ENCODE results near the gene NRCAM.
"Not testable (repeated sequence)": the region's sequence is repeated elsewhere in the genome, so short reads cannot be mapped to it uniquely, and the experiment has no call there.

NRCAM gene

DNA sequence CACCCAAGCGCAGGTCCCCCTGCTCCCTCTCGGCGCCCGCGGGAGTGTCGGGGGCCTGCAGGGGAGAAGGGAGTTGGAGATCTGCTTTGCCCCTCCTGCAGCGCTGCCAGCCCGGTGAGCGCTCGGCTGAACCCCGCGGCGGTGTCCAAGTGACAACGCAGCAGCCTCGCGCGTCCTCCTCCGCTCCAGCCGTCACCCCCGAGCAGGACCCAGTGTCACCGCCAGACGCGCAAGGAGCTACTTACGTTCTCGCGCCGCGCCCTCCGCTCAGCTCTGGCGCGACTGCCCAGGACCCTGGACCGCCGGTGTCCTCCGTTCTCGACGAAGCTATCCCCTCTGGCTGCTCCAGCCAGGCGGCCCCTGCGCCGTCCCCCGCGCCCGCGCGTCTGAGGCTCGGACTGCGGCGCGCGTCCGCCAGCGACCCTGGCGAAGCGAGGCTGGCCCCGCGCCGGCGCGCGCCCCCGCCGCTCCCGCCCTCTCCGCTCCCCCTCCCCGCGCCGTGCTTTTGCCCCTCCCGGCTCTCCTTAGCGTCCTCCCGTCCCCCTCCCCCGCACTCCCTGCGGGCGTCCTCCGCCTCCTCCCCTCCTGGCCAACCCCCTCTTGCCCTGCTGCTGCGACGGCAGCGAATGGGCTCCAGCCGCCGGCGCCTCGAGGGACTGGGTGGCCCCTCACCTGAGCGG, at the start of gene NRCAM:
Gene NRCAM (minus strand): TSS at position 439 of the 680 bp plus-strand sequence. CDS start 216,372 bp downstream, outside the sequence.
- Histone ChIP-seq H3K4me3 (ENCODE audit: low read depth, low read length) (peak within 1 kb of the TSS; percentile 80), H3K4me1 (ENCODE audit: control insufficient read depth, insufficient read depth, low read length, unreplicated experiment) (peaks cover 26% of the 10 kb centered on the region), H3K27me3 (ENCODE audit: insufficient read depth, low read length) (peaks cover 6% of the 10 kb centered on the region), H3K36me3 (ENCODE audit: insufficient read depth, low read length) (no peaks in the 10 kb centered on the region), H3K27ac (ENCODE audit: low read depth, low read length) (no peak within 1 kb of the TSS), H3K79me2 (ENCODE audit: control insufficient read depth, insufficient read depth, low read length, unreplicated experiment) (peaks cover 15% of the 10 kb centered on the region), H2AFZ (ENCODE audit: low read length, unreplicated experiment) (peak within 1 kb of the TSS; percentile 57)

DNA sequence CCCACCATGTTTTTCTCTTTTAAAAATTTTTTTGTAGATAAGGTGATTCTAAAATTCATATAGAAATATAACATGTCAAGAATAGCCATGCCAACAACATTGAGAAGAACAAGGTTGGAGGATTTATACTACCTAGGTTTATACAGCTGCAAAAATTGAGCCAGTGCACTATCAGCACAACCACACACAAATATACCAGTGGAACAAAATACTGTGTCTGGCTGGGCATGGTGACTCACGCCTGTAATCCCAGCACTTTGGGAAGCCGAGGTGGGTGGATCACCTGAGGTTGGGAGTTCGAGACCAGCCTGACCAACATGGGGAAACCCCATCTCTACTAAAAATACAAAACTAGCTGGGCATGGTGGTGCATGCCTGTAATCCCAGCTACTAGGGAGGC, 48.3 kb upstream of the NRCAM start:
- not testable (repeated sequence) for H3K79me2 ChIP-seq (ENCODE audit: control insufficient read depth, insufficient read depth, low read length, unreplicated experiment); H3K4me1 ChIP-seq (ENCODE audit: control insufficient read depth, insufficient read depth, low read length, unreplicated experiment); H2AFZ ChIP-seq (ENCODE audit: low read length, unreplicated experiment); H3K4me3 ChIP-seq (ENCODE audit: low read depth, low read length); H3K27me3 ChIP-seq (ENCODE audit: insufficient read depth, low read length); H3K27ac ChIP-seq (ENCODE audit: low read depth, low read length)
- peaks cover 11% of the 10 kb centered on the region; the same call in 1 of the 2 replicates for H3K36me3 ChIP-seq (ENCODE audit: insufficient read depth, low read length)

DNA sequence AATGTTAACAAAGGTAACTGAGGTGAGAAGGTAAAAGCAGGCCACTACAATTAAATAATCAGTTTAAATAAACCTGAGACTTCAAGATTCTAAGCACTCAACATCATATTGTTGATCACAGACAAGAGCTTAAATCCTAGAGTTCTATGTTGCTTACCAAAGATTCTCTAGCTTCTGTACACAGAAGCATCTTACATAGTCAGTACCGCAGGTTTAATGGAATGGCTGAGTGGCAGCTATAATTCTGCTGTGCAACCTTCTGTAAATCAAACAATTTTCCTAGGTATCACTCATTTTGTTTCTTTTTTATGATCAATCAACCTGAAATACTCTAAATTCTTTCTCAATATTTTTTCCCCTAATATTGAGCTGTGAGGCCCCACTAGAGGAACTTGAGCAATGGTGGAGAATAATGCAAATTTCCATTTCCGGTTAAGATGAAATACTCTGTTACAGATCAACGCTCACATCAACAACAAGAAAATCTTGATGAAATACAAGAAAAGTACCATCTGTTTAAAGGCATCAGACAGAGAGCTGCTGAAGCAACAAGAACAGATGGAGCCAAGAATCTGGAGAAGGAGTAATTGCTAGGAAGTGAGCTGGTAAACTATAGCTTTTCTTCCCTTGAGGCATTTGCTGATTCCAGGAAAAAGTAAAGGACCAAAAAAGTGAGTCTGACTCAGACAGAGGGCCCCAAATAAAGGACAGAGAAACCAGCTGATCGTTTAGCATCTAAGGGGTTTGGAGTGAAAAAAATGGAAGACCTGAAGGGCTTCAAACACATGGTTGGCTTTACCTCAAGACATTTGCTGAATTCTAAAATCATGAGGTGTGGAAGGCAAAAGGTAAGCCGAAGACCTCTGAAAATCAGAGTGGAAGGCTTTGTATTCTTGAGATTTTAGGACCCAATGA, 47.1 kb upstream of the NRCAM start:
- no peaks in the 10 kb centered on the region for H3K27me3 ChIP-seq (ENCODE audit: insufficient read depth, low read length)
- peaks cover 13% of the 10 kb centered on the region for H3K4me1 ChIP-seq (ENCODE audit: control insufficient read depth, insufficient read depth, low read length, unreplicated experiment)
- H2AFZ ChIP-seq (ENCODE audit: low read length, unreplicated experiment): no peak overlapping the region
- no peak overlapping the region for H3K27ac ChIP-seq (ENCODE audit: low read depth, low read length)
- H3K36me3 ChIP-seq (ENCODE audit: insufficient read depth, low read length): peaks cover 11% of the 10 kb centered on the region; the same call in 1 of the 2 replicates
- peaks cover 2% of the 10 kb centered on the region for H3K79me2 ChIP-seq (ENCODE audit: control insufficient read depth, insufficient read depth, low read length, unreplicated experiment)
- H3K4me3 ChIP-seq (ENCODE audit: low read depth, low read length): no peak overlapping the region

DNA sequence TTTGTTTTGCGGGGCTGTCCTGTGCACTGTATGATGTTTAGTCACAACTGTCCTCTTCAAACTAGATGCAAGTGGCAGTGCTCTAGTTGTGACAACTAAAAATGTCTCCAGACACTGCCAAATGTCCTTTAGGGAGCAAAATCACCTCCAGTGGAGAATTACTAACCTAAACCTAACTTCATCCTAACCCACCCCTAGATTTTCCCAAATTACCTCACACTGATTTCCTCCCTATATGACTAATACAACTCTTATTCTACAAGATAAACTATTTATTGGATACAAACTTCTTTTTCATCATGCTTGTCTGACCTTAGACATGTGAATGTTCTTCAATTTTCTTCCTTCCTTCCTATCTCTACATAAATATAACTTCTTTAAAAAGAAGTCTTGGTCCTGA, 43.3 kb upstream of the NRCAM start:
- Histone ChIP-seq H3K79me2 (ENCODE audit: control insufficient read depth, insufficient read depth, low read length, unreplicated experiment) (no peaks in the 10 kb centered on the region), H3K27ac (ENCODE audit: low read depth, low read length) (peak overlapping the region; percentile 57)

DNA sequence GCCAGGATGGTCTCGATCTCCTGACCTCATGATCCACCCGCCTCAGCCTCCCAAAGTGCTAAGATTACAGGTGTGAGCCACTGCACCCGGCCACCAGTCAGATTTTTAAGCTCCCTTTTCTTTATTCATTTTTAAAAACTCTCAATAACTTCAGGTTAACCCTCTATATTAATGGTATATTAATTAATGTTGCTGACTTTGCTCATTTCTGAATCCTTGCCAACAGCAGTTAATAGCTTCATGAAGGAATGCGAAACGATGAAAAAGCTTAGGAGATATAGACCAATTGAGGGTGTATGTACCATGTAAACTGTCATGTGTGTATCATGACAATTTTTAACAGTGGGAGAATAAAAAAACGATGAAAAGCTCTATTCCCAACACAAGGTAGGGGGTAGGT, 42.2 kb upstream of the NRCAM start:
- no peaks in the 10 kb centered on the region for H3K79me2 ChIP-seq (ENCODE audit: control insufficient read depth, insufficient read depth, low read length, unreplicated experiment)
- no peaks in the 10 kb centered on the region for H3K27me3 ChIP-seq (ENCODE audit: insufficient read depth, low read length)
- H2AFZ ChIP-seq (ENCODE audit: low read length, unreplicated experiment): no peak overlapping the region
- peaks cover 13% of the 10 kb centered on the region for H3K4me1 ChIP-seq (ENCODE audit: control insufficient read depth, insufficient read depth, low read length, unreplicated experiment)
- H3K4me3 ChIP-seq (ENCODE audit: low read depth, low read length): no peak overlapping the region
- peaks cover 8% of the 10 kb centered on the region; the same call in 1 of the 2 replicates for H3K36me3 ChIP-seq (ENCODE audit: insufficient read depth, low read length)
- no peak overlapping the region for H3K27ac ChIP-seq (ENCODE audit: low read depth, low read length)

More for the DNA sequence above, 43.3 kb upstream of the NRCAM start:
- H3K36me3 ChIP-seq (ENCODE audit: insufficient read depth, low read length): peaks cover 8% of the 10 kb centered on the region; the same call in 1 of the 2 replicates
- H3K4me3 ChIP-seq (ENCODE audit: low read depth, low read length): no peak overlapping the region
- H3K4me1 ChIP-seq (ENCODE audit: control insufficient read depth, insufficient read depth, low read length, unreplicated experiment): peaks cover 13% of the 10 kb centered on the region
- H2AFZ ChIP-seq (ENCODE audit: low read length, unreplicated experiment): no peak overlapping the region
- no peaks in the 10 kb centered on the region for H3K27me3 ChIP-seq (ENCODE audit: insufficient read depth, low read length)

DNA sequence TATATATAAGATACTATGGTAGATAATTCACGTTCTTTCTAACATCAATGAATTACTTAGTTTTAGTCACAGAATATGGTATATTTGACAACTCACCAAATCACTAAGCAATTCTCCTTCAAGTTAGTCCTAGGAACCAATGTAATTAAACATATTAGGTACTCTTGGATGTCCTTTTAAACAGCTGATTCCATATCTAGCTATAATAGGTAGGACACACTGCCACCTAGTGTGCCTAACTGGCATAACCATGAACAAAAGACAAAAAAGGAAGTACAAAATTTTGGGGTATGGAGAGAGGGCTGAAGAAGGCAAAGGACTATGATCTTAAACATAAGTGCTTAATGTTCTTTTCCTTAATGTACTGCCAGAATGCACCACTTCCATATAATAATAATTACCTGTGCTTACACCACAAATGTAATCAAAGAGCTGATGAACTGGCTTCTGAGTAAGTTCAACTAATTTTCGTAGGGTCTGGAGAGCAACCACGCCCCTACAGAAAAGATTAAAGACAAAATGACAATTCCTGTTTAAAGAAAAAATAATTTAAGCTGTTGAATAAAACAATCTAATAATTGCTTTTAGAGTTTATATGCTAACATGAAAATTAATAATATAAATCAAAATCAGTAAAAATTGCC, 41.0 kb upstream of the NRCAM start:
- no peaks in the 10 kb centered on the region for H3K27me3 ChIP-seq (ENCODE audit: insufficient read depth, low read length)
- no peak overlapping the region for H2AFZ ChIP-seq (ENCODE audit: low read length, unreplicated experiment)
- H3K4me1 ChIP-seq (ENCODE audit: control insufficient read depth, insufficient read depth, low read length, unreplicated experiment): peaks cover 13% of the 10 kb centered on the region
- peaks cover 8% of the 10 kb centered on the region; the same call in 1 of the 2 replicates for H3K36me3 ChIP-seq (ENCODE audit: insufficient read depth, low read length)
- no peaks in the 10 kb centered on the region for H3K79me2 ChIP-seq (ENCODE audit: control insufficient read depth, insufficient read depth, low read length, unreplicated experiment)
- no peak overlapping the region for H3K4me3 ChIP-seq (ENCODE audit: low read depth, low read length)
- H3K27ac ChIP-seq (ENCODE audit: low read depth, low read length): no peak overlapping the region

DNA sequence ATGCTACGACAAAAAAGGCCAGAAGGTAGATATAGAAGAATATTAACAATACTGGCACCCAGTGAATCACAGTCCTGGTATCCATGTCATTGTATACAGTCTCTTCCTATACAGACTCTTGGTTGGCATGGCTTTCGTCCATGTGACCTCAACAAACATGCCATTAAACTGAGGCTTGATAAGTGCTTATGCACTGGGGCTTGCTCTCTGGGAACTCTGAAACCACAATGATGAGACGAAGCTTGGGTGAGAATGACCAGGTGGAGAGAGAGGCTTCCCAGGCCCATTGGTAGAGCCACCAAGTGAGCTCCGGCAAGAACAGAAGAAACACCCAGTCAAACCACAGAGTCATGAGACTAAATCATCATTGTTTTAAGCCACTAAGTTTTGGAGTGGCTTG, 36.5 kb upstream of the NRCAM start:
- Histone ChIP-seq H2AFZ (ENCODE audit: low read length, unreplicated experiment) (no peak overlapping the region), H3K27me3 (ENCODE audit: insufficient read depth, low read length) (no peaks in the 10 kb centered on the region), H3K79me2 (ENCODE audit: control insufficient read depth, insufficient read depth, low read length, unreplicated experiment) (no peaks in the 10 kb centered on the region), H3K36me3 (ENCODE audit: insufficient read depth, low read length) (peaks cover 3% of the 10 kb centered on the region; the same call in 1 of the 2 replicates), H3K27ac (ENCODE audit: low read depth, low read length) (no peak overlapping the region), H3K4me3 (ENCODE audit: low read depth, low read length) (no peak overlapping the region), H3K4me1 (ENCODE audit: control insufficient read depth, insufficient read depth, low read length, unreplicated experiment) (no peaks in the 10 kb centered on the region)

DNA sequence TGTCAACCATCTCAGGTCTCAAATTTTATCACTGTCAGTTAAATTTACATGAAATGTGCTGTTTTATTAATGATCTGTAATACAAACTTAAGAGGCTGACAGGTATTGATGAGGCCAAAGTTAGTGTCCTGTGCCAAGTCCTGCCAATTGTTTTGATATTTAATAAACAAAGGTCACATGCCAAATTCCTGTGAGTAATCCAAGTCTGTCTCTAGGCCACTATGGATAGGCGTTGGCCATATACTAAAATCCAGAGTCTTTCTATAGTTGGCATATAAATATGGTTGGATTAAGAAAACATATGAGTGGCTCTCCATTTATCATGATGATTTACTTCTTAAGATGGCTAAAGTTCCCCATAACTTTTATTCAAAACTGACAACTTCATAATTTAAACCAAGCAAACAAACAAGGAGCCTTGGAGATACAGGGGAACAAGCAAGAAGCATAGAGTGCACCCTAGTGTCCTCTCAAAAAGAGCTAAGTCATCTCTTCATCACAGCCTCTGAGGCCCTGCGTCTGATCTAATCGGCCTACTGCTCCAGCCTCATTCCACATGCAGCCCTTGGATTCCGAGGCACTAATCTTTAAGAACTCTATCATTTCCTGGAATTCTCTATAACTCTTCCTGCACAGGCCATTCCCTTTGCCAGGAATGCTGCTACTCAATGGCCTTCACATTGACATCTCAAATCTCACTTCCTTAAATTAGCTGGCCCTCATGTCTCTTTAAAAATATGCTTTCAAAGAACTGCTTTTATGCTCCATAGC, 32.7 kb upstream of the NRCAM start:
- peaks cover 5% of the 10 kb centered on the region; the same call in 1 of the 2 replicates for H3K36me3 ChIP-seq (ENCODE audit: insufficient read depth, low read length)
- H2AFZ ChIP-seq (ENCODE audit: low read length, unreplicated experiment): no peak overlapping the region
- no peaks in the 10 kb centered on the region for H3K4me1 ChIP-seq (ENCODE audit: control insufficient read depth, insufficient read depth, low read length, unreplicated experiment)
- H3K79me2 ChIP-seq (ENCODE audit: control insufficient read depth, insufficient read depth, low read length, unreplicated experiment): no peaks in the 10 kb centered on the region
- H3K27me3 ChIP-seq (ENCODE audit: insufficient read depth, low read length): no peaks in the 10 kb centered on the region
- H3K27ac ChIP-seq (ENCODE audit: low read depth, low read length): no peak overlapping the region
- H3K4me3 ChIP-seq (ENCODE audit: low read depth, low read length): no peak overlapping the region

DNA sequence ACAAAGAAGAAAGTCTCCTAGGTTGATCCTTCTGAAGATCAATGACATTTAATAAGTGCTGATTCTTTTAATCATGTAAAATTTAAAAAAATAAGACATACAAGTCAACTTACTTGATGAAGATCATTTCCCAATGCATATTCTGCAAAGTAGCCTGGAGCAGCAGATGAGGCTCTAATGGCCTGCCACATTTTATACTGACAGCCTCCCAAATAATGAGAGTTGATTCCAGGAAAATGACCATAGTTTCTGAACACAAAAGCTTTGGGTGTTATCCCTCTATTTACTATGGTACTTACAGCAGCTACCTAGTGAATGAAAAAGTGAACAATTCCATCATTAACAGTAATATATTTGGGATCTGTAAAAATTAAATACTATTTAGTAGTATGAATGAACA, 31.4 kb upstream of the NRCAM start:
- Histone ChIP-seq H3K27me3 (ENCODE audit: insufficient read depth, low read length) (no peaks in the 10 kb centered on the region), H2AFZ (ENCODE audit: low read length, unreplicated experiment) (no peak overlapping the region), H3K4me1 (ENCODE audit: control insufficient read depth, insufficient read depth, low read length, unreplicated experiment) (no peaks in the 10 kb centered on the region), H3K79me2 (ENCODE audit: control insufficient read depth, insufficient read depth, low read length, unreplicated experiment) (no peaks in the 10 kb centered on the region), H3K36me3 (ENCODE audit: insufficient read depth, low read length) (peaks cover 6% of the 10 kb centered on the region; the same call in 1 of the 2 replicates), H3K4me3 (ENCODE audit: low read depth, low read length) (no peak overlapping the region), H3K27ac (ENCODE audit: low read depth, low read length) (no peak overlapping the region)
